NCI-H510A (cell line): ENCODE results near the gene NTM.

Experiments
- DNase-seq: peaks from one replicate; lab custom pipeline; 2025; lab: John Stamatoyannopoulos, UW

The NTM gene

DNA sequence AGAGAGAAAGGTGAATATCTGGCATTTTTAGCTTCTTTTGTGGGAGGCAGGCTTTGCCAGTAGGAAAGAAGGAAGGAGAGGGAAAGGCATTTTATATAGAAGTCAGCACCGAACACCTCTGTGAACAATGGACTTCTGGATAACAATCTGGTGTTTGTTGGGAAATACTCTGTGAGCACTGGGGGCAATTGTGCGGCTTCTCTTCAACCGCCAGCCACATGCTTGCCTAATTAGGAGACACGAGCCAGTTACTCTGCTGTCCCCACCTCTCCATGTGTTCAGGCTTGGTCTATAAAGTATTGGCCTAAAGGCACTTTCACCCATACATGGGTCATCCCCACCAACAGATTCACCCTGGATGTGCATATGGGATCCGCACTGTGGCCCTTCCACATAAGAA is 523.6 kb downstream of the NTM start:
- DNase-seq, result no peak

DNA sequence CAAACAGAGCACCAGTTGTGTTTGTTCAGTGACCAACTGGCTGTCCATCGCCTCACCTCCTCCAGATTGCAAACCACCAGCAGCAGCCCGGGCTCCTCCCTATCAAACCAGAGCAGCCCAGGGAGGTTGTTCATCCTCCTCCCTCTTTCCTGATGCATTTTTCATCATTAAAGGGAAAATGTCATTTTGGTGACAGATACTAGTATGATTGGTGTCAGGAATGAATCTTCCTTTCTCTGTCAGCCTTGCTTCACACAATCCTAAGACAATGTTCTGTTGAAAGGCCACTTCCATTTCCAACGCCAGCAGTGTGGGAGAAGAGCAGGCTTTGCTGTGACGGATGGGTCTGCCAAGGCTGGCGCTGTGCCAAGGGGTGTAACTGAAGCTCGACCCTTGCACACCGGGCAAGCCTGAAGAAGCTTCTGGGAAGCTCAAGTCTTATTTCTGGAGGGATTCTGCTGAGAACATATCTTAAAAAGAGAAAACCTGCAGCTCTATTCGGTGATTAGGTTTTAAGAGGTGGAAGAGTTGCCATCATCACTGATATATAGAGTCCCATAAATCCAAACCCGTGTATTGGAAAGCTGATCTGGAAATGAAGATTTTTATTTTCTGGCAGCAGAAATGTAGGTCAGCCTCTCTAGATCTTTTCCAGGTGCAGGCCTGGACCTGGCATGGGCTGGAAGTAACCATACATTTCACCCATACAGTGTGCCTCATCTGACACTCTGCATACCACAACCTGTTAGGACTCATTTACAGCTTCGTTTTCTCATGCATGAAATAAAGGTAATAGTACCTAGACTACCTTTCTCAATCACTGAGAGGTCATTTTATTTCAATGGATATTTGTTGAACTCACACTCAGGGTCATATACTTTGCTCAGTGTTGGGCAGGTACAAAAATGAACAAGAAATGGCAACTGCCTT is 524.5 kb downstream of the NTM start:
- peak; percentile 60 for DNase-seq

DNA sequence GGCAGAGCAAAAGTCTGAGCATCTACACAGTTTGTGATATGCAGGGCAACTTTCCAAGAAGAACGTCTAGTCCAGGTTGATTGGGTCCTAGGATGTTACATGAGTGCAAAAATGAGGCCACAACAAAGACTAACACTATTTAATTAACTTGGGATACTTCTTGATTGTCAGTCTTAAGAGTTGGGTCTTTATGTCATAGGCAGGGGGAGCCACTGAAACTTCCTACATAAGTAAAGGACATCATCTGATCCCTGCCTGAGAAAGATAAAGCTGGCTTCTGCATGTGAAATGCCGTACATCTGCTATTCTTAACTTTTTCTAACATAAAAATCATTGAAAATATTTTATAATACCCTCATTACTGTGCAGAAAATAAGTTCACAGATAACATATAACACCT is 525.5 kb downstream of the NTM start:
- no peak for DNase-seq

DNA sequence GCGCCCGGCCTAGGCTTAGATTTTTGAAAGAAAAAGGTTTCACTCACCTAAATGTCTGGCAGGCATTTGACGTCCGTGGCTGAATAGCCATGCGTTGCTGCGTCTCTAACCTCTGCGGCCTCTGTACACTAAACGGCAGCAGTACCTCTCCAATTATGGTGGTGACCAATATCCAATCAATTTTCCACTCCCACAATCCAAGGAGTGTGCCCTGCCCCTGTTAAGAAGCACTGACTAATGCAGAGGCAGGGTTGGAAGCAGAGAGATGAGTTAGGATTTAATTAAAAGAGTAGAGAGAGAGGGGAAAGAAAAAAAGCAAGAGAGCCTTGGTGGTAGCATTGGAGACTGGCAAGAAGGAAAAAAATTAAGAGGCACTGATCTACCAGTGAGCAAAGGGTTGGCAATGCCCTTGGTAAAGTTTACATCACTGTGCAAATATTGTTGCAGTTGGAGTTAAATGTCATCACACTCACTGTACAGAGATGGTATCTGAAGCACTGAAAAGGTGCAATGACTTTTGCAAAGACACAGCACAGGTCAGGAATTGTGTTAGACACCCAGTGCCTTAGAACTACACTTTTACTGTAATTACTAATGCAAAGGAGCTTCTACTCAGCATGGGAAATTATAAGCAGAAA is 526.7 kb downstream of the NTM start:
- no peak for DNase-seq

DNA sequence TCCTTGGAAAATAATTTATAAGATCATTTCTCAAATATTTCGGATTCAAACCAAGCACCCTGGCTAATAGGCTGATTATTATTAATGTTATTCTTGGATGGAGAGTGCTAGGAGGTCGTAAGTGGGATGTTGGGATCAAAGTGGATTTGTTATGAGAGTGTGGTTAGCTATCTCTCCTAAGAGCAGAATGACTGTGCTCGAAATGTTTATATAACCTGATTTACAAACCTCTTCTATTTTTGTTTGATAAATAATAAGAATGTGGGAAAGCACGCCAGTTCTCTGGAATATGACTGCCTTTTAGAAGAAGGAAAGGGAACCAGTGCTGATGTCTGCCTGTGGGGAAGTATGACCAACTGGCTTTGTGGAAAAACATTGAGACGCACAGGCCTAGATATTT is 527.5 kb downstream of the NTM start:
- no peak for DNase-seq

DNA sequence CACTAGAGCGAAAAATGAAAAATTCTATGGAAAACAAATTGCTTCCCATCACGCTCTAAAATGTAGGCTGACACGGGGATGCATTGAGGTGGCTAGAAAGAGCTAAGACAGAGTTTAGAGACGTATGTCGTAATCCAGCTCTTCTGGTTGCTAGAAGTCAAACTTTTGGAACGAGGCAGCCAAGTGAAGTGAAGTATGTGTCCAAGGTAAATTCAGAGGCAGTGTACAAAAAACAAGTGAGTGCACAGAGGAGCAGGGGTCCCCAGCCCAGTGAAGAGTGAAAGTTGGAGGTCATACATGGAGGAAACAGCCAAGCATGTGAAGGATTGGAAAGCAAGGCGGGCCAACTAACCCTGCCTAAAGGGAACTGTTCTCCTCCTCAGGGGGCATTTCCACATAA is 528.5 kb downstream of the NTM start:
- no peak for DNase-seq

DNA sequence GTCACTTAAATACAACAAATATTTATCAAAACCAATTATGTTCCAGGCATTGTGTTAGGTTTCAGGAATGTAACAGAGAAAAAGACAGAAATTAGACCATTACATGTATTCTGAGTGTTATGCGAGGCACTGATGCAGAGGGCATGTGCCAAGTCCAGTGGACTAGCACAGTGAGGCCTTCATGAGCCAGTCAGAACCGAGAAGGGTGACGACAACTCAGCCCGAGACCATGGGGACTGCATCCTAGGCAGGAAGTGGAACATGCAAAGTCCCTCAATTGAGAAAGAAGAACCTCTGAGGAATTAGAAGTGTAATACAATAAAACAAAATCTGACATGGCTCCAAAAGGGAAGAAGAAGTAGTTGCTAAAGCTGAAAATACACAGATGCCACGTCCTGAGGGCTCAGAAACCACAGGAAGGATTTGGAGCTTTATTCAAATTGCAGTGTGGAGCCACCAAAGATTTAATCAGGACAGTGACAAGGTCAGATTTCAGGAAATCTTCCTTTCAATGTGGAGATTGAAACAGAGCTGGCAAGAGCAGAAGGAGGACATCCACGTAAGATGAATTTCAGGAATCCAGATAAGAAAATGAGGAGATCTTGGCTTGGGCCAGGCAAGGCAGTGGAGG is 529.6 kb downstream of the NTM start:
- DNase-seq, result no peak

DNA sequence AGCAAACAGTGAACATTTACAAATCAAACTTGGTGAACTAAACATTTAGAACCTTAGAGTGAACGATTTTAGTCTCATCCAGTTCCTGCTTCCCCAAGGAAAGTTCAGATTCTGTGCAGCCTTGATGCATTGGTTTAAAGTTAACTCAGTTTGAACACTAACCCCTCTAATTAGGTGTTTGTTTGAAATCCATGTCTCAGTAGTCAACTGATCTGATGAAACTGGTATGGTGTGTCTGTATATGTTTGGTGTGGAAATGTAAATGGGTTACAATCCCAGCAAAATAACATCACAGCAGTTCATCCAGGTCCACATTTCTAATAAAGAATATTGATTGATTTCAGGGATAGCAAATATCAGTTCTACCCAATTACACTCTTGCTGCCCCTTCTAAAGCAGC is 532.0 kb downstream of the NTM start:
- no peak for DNase-seq

DNA sequence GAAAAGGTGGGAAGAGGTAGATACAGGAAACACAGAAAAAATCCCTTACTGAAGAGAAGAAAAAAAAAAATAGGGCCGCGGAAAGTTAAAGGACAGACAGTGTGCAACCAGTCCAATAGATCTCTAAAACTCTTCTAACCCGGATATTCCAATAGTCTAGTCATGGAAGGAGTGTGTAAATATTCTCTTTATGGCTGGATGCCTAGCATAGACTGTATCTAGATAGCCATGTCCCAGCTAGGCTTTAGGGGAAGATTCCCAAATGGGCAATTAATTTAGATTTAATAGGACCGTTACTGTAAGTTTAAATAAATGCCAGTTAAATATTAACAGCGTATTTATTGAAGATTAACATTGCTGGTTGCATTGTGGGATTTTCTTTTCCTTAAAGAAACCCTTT is 532.7 kb downstream of the NTM start:
- DNase-seq, result no peak

DNA sequence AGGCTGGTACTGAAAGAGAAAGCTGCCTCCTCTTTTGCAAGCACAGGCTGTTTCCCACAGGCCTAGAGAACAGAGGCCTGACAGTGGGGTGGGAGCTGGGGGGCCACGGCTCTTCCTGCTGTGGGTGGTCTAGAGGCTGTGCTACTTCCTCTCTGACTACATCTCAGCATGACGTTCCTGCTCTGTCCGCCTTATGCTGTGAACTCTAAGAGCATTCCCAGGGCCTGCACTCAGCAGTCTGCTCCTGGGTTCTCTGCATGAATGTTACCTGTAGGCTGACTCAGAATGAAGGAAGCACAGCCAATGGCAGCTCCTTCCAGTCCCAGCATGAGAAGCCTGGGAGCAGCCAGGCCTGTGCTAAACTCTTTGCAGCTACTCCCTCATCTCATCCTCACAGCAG is 534.3 kb downstream of the NTM start:
- DNase-seq, result no peak

DNA sequence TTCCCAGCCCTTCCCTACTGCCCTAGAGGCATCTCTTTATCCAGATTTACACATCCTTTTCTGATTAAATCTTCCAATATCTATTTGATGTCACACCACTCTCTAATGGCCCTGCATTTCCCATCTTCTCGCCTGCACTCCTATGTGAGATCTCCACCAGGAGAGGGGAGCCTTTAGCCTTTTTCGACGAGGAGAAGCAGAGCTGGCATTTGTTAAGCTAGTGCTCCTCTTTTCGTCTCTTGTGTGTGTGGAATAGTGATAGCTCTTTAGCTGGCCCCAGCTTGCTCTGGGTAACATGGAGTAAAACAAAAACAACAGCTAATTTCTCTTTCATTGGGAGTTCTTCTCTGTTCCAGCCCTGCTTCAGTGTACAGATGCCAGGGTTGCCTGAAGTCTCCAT is 536.5 kb downstream of the NTM start:
- no peak for DNase-seq

DNA sequence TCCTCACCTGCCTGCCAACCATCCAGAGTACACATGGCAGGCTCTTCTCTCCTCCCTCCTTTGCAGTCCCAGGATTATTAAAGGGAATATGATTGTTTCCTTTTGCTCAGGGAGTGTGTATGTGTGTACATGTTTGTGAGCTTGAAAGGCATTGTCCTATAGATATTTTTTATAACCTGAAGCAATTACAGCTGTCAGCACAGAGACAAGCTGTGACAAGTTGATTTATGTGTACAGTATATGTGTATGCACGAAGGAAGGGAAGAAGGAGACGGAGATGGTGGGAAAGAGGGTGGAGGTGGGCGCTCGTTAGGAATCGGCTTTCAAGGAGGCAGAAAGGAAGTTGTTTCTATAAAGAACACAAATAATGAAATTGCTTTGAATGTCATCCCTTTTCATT is 537.0 kb downstream of the NTM start:
- no peak for DNase-seq

DNA sequence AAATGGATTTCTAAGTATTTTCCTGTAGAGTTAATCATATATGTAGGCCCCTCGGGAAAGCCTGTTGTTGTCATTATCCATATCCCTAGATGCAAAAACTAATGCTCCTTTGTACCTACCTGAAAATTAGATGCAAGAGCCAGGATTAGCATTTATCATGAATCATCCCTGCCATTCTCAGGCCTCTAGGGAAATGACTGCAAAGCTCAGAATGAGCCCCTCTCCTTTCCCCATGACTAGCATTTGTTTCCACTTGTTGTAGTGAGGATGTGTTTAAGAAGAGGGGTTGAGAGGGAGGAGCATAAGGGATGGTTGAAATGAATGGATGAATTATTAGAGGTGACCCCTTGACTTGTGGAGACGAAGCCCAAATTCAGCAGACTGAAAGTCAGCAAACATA is 537.9 kb downstream of the NTM start:
- no peak for DNase-seq

DNA sequence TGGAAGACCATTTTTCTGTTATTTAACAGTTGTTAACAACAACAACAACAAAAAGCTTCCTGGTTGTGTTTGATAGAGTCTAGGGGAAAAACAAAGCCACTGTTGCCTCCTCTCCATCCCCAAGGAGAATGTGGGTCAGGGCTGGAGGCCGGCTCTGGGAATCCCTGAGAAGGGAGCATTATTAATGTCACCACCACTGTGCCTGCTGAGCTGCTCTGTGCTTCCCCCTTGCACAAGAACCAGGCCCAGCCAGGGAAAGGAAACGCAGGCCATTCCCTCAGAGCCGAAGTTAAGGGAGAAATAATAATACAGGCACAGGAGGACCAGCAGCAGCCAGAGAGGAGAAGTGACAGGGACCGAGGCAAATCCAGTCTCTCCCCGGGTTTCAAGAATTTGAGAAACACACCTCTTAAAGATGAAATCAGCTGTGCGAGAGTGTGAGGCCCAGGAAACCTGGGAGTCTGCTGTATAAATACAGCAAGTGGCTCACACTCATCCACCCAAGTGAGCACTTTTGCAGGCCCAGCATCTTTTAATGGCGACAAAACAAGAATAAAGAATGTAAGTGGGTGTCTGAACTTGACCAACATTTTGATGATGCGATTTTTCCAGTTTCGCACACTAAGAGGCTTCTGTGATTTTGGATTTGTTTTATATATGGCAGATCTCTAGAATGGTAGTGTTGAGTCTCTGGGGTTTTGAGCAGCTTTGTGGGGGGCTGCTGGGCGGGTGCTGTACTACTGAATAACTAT is 539.2 kb downstream of the NTM start:
- DNase-seq, result no peak

DNA sequence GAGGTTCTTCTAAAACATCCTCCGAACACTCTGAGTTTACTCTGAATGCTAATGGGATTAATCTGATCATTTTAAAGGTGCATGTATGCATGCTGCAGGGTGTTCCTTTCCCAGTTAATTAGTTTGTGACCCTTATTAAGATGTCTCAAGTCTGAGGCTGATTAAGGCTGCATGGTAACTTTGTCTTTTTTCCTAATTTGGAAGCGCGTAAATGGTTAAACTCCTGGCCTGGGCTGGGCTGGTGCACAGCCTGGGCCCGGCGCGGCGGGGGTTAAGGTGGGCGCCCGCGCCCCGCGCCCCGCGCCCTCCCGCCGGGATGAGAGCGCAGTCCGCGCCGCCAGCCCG is 539.7 kb downstream of the NTM start:
- no peak for DNase-seq

DNA sequence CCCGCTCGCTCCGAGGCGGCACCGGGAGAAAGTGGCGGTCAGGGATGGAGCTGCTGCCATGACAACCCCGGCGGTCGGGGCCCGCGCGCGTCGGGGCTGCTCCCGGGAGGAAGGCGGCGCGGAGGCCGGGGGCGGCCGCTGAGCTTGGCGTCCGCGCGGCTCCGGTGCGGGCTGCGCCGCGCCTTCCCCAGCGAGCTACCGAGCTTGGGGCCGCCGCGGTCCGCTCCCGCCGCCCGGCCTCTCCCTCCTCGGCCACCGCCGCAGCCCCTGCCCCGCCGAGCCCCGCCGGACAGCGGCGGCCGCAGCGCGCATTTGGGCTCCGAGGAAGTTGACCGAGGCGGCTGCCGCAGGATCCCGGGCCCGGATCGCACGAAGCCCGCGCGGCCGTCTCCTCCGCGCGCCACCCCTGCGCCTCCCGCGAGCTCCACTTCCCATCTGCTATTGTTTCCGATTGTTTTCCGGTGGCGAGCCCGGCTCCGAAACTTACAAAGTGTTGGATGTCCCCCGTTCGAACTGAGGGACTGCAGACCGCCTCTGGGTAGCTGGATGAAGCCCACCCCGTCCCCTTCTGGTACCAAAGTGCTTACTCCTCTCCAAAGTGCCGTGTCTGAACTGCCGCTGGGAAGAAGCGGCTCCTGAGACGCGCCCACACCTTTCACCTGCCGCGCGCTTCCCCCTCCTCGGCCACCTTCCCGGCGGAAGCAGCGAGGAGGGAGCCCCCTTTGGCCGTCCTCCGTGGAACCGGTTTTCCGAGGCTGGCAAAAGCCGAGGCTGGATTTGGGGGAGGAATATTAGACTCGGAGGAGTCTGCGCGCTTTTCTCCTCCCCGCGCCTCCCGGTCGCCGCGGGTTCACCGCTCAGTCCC is 540.3 kb downstream of the NTM start:
- DNase-seq, result peak; percentile 81

DNA sequence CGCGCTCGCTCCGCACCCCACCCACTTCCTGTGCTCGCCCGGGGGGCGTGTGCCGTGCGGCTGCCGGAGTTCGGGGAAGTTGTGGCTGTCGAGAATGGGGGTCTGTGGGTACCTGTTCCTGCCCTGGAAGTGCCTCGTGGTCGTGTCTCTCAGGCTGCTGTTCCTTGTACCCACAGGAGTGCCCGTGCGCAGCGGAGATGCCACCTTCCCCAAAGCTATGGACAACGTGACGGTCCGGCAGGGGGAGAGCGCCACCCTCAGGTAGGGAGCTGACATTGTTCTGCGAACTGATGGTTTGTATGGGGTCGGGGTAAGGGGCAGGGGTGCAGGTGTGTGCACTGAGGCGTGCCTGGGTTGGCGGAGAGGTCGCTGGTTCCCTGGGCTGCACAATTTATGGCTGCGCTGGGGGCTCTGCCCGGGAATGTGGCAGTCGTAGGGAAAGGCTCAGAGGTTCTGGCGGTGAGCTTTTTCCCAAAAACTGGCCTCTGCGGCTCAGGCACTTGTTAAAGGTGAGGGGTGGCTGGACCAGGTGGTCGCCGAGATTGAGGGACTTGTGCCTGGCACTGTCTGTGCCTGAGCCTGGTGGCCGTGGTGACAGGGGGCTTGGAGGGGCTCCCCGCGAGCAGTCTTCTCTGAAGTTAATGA is 541.1 kb downstream of the NTM start:
- peak; percentile 15 for DNase-seq

DNA sequence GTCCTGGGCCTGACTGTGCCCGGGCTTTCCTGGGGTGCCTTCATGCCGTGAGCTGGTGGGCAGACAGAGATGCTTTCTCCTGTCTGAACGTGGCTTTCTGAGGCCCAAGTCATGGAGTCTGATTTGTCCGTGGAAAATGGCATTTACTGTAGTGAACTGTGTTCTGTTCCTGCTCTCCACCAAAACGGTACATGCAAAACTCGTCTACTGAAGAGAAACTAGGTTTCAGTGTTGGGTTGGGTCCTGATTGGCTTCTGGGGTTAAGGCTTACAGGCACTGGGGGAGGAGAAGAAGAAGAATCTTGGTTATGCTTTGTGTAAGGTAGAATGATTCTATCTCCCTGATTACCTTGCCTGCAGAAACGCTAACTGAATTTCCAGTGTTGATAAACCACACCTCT is 541.7 kb downstream of the NTM start:
- no peak for DNase-seq

DNA sequence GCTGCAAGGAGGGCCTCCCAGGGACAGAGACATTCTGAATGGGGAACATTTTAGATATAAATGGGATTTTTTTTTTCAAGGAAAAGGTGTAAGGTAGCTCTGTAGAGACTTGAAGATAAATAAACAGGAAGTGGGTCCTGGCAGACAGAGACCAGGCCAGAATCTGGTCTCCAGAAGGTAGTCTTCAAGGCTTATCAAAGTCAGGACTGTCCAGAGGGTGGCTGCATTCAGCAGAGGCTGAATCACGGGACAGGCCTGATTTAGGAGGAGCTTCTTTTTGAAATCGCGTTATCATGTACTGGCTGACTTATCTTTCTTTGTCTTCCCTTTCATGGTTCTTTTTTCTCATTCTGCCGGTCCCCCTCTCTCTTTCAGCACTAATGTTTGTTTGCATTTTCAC is 542.9 kb downstream of the NTM start:
- no peak for DNase-seq

DNA sequence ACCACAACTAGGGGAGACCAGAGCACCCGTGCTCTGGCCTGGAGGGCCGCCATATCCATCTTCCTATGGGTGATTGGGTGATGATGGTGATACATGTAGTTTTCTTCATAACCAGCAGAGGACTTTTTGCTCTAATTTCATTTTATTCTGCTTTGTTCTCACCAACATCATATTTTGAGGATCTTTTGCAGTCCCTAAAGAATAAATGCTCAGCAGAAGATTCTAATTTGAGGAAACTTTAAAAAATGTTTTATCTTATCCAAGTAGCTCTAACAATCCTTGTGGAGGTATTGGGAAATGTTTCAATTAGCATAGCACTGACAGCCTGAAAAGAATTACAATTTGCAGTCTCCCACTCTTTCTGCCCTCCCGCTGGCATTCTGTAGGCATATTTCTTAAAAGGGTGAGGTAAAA is 544.0 kb downstream of the NTM start:
- no peak for DNase-seq

DNA sequence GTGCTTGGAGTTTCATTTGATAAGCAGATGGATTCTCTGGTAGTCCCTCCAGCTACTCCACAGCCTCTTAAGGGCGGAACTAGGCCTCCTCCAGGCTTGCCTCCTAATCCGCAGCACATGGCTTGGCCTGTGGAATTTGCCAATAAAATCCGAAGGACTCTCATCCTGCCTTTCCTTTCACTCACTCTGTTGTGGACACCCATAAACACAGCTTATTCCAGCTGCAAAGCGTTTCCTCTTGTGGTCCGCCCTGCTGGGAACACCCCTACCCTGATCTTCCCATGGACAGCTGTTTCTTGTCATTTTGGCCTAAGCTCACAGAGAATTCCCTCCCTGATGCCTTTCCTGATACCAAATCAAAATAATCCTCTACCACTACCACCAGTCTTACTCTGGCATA is 546.2 kb downstream of the NTM start:
- no peak for DNase-seq
